ENCODE measurements around the gene SH3BP1.
A peak's percentile ranks its signal among the peaks of the same experiment; 100 is the strongest.
"Not testable (repeated sequence)": the region's sequence is repeated elsewhere in the genome, so short reads cannot be mapped to it uniquely, and the experiment has no call there.

The SH3BP1 gene

GRCh38 chr22:37633625-37634416 is 5.6 kb upstream of the SH3BP1 start:
- FAIRE-seq: no peak

GRCh38 chr22:37634417-37634924 is 5.0 kb upstream of the SH3BP1 start:
- no peak for FAIRE-seq

- FAIRE-seq: no peak
Observed at GRCh38 chr22:37635157-37635556, 4.3 kb upstream of the SH3BP1 start.

GRCh38 chr22:37636186-37636948 is 3.1 kb upstream of the SH3BP1 start:
- no peak for FAIRE-seq

GRCh38 chr22:37636949-37637273 is 2.6 kb upstream of the SH3BP1 start:
- no peak for FAIRE-seq

- FAIRE-seq: no peak
Observed at GRCh38 chr22:37638391-37639069, 939 bp upstream of the SH3BP1 start.

GRCh38 chr22:37639771-37640590 is 512 bp downstream of the SH3BP1 start:
- no peak for FAIRE-seq

GRCh38 chr22:37640591-37641560 is 1.4 kb downstream of the SH3BP1 start:
- no peak for FAIRE-seq

GRCh38 chr22:37641561-37641949 is 2.1 kb downstream of the SH3BP1 start:
- FAIRE-seq: no peak

GRCh38 chr22:37643225-37643847 is 3.9 kb downstream of the SH3BP1 start:
- no peak for FAIRE-seq

GRCh38 chr22:37647317-37647716 is 7.8 kb downstream of the SH3BP1 start:
- no peak for FAIRE-seq

GRCh38 chr22:37647928-37648327 is 8.5 kb downstream of the SH3BP1 start:
- no peak for FAIRE-seq

GRCh38 chr22:37650463-37651136 is 11.1 kb downstream of the SH3BP1 start:
- FAIRE-seq: no peak

GRCh38 chr22:37654563-37655251 is 15.2 kb downstream of the SH3BP1 start:
- no peak for FAIRE-seq

GRCh38 chr22:37655252-37655563 is 15.7 kb downstream of the SH3BP1 start:
- no peak for FAIRE-seq

GRCh38 chr22:37656583-37656982 is 17.1 kb downstream of the SH3BP1 start:
- FAIRE-seq: not testable (repeated sequence)

- FAIRE-seq: no peak
Observed at GRCh38 chr22:37657590-37658132, 18.2 kb downstream of the SH3BP1 start.

GRCh38 chr22:37658133-37659065 is 18.9 kb downstream of the SH3BP1 start, which contains the start of gene PDXP:
TSS of gene PDXP (plus strand) at chr22:37658723. CDS start at chr22:37658783, 60 bp downstream.
- peak; percentile 99 for FAIRE-seq

Data from A204.1 (cell line).